HTR-8/SVneo (cell line): ENCODE measurements around the gene IFRD2.

Experiments
- DNase-seq: peaks from one replicate; pipeline ENCODE4 v3.0.0; 2011; ENCODE audit warnings: low spot score, mixed read lengths; ENCODE audit not compliant: insufficient read length
- FAIRE-seq: peaks from 2 replicates; lab custom pipeline; 2011; peaks lifted over from hg19 to GRCh38; lab: Jason Lieb, UNC

IFRD2 gene

GRCh38 chr3:50292159-50293078 lies at the start of gene IFRD2:
TSS of gene IFRD2 (minus strand) at chr3:50292429. CDS start at chr3:50292274, 155 bp downstream.
- DNase-seq (peak; percentile 96), FAIRE-seq (peak; percentile 100)

GRCh38 chr3:50341537-50341936 lies 49.3 kb upstream of the IFRD2 start:
- no peak for DNase-seq
- FAIRE-seq = no peak

DNA sequence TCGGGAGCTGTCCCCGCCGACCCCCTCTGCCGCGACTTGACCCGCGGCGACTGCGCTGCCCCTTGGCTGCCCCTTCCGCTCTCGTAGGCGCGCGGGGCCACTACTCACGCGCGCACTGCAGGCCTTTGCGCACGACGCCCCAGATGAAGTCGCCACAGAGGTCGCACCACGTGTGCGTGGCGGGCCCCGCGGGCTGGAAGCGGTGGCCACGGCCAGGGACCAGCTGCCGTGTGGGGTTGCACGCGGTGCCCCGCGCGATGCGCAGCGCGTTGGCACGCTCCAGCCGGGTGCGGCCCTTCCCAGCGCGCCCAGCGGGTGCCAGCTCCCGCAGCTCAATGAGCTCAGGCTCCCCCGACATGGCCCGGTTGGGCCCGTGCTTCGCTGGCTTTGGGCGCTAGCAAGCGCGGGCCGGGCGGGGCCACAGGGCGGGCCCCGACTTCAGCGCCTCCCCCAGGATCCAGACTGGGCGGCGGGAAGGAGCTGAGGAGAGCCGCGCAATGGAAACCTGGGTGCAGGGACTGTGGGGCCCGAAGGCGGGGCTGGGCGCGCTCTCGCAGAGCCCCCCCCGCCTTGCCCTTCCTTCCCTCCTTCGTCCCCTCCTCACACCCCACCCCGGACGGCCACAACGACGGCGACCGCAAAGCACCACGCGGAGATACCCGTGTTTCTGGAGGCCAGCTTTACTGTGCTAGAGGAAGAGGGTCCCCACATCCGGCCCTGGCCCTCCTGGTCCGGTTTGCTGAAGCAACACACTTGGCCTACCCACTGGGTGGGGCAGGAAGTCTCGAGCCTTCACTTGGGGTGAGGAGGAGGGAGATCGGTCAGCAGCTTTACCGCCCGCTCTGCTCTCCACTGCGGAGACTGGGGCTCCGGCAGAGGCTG lies 48.5 kb upstream of the IFRD2 start, which contains the start of gene RASSF1:
Gene RASSF1 (minus strand): TSS at position 389 of the 882 bp plus-strand sequence. CDS start 31 bp downstream, at position 358.
- DNase-seq = no peak
- FAIRE-seq = no peak

DNA sequence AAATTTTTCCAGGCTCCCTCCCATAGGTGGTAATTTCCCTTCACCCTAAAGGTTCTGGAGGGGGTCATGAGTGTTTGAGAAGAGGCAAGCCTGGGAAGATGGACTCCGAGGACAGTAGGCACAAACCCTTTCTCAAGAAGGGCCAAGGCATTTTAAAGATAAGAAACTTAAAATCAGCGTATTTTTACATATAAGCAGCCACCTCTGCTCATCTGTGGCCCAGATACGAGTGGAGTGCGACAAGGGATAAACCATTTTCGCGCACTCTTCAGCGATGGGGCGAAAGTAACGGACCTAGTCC lies 47.9 kb upstream of the IFRD2 start:
- DNase-seq (no peak), FAIRE-seq (no peak)

DNA sequence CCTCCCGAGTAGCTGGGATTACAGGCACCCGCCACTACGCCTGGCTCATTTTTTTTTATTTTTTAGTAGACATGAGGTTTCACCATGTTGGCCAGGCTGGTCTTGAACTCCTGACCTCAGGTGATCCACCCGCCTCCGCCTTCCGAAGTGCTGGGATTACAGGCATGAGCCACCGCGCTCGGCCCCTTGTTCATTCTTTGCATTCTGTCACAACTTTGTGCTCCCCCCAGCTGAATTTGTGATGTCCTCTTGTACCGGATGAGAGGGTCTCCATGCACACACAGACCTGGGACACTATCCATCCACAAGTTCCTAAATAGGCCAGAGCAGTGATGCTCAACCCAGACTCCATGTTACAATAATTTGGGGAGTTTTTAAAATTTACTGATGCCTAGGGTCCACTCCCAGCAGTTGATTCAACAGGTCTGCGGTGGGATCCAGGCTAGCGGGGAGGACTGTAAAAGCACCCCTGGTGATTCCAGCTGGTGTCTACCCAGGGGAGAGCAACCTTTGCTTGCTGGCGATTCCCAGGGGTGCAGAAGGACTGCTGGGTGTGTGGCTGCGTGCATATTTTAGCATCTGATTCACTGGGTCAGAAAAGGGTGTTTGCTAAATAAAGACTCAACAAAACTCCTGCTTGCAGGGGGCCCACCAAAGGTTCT lies 47.4 kb upstream of the IFRD2 start:
- no peak for DNase-seq
- no peak for FAIRE-seq

DNA sequence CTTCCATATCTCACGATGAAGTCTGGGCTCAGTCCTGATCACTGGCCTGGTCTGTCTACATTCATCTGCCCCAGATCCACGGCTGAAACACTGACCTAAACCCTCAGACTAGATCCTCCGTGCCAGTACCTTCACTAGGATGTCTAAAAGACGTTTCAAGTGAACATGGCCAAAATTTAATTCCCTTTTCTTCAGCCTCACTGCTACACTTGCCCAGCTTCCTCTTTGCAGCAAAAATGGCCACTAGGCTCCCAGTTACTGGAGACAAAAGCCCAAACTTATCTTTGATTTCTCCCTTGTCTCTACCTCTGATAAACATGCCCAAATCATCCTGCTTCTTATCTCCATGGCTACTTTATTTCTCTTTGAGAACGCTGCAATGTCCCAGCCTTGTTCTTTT lies 46.7 kb upstream of the IFRD2 start:
- DNase-seq (no peak), FAIRE-seq (no peak)

DNA sequence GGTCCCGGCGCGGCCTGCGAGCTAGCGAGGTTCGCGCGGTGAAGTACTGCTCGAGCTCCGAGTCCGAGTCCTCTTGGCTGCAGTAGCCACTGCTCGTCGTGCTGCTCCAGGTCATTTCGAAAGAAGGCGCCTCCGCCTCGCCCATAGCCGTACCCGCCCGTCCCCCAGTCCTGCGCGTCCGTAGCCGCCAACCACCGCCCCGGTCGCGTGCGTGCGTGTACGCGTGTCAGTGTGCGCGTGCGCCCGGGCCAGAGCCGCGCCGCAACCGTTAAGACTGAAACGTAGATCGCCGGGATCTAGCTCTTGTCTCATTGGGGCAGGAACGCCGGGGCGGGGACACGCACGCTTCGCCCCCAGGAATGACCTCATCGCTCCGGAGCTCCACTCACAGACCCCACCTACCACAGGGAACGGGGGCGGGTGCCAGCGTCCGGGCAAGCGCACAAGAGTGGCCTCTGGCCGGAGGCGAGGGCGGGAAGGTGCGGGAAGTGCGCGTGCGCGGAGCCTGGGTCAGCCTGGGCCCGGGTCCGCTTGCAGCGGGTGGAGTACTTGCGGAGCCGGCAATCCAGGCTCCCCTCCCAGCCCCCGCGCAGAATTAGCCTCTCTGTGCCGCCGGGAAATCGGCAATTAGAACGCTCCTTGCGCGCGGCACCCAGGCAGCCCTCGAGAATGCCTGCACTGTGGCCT lies 45.1 kb upstream of the IFRD2 start:
- DNase-seq = peak; percentile 99
- peak; percentile 99 for FAIRE-seq

- no peak for FAIRE-seq
- no peak for DNase-seq
Measured at GRCh38 chr3:50336452-50337174, 44.4 kb upstream of the IFRD2 start.

- no peak for DNase-seq
- no peak for FAIRE-seq
Measured at GRCh38 chr3:50334339-50335075, 42.3 kb upstream of the IFRD2 start.

- DNase-seq (no peak), FAIRE-seq (no peak)
Measured at GRCh38 chr3:50333744-50334328, 41.6 kb upstream of the IFRD2 start.

- FAIRE-seq = no peak
Measured at GRCh38 chr3:50331364-50331907, 39.2 kb upstream of the IFRD2 start.

DNA sequence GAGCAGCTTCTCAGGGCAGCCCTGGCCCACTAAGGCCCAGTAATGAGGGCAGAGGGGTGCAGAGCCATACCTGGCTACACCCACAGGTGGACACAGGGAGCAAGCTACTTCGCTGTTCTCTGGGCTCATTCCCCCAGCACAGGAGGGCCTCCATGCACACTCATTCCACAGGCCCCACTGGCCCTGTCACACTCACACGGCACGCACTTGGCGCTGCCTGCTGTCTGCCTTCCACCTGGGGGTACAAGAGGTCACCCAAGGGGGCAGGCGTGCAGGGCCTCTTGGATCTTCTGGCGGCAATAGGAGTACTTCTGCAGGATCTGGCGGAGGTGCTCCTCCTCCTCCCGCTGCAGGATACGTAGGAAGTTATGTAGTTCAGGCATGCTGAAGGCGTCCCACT lies 38.1 kb upstream of the IFRD2 start:
- FAIRE-seq = no peak
- DNase-seq = no peak

More at GRCh38 chr3:50331364-50331907, 39.2 kb upstream of the IFRD2 start:
- DNase-seq = no peak

GRCh38 chr3:50327943-50328691 lies 35.9 kb upstream of the IFRD2 start, which contains the start of gene TUSC2:
TSS of gene TUSC2 (minus strand) at chr3:50328223. CDS start at chr3:50328099, 124 bp downstream.
- DNase-seq = peak; percentile 96
- FAIRE-seq = peak; percentile 98

GRCh38 chr3:50327129-50327528 lies 34.9 kb upstream of the IFRD2 start:
- FAIRE-seq = no peak

DNA sequence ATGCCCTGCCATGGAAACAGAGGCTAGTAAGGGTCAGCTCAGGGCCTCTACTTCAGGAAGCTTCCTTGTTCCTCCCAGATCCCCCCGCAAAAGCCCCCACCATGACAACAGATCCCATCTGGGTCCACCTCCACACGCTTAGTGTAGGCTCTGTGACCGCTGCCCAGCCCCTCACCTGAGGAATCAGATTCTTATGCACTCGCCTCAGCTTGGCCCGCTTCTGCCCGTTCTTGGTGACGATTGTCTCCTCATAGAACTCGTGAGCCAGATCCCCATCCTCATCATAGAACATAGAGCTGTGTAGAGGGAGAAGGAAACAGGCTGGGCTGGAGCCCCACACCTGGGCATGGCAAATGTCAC lies 33.9 kb upstream of the IFRD2 start:
- DNase-seq (no peak), FAIRE-seq (no peak)

More at GRCh38 chr3:50327129-50327528, 34.9 kb upstream of the IFRD2 start:
- DNase-seq = no peak

GRCh38 chr3:50325497-50326181 lies 33.4 kb upstream of the IFRD2 start:
- DNase-seq (no peak), FAIRE-seq (no peak)

DNA sequence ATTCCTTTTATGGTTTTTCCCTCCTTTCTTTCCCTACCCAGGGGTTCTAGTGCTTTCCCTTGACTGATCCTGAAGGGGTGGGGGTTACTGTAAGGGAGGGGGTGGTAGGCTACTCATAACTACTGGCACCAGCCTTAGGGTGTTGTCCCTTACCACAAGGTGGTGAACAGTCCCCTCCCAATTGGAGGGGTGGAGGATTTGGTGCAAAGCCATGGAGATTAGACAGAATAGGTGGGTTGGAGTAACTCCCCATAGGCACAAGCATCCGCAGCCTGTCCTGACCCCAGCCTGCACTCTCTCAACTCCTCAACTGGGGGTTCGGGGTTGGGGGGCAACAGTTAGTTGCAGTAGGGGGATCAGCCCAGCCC lies 32.9 kb upstream of the IFRD2 start:
- FAIRE-seq (no peak), DNase-seq (no peak)
